Esophagus squamous epithelium (tissue), 5 donors: ENCODE measurements around the gene GALNT2. TPM values are rescaled to one million over a fixed set of nuclear protein-coding genes. Genes with fewer than 3 reads are reported as not detected.

Experiments
- DNase-seq: peaks from one replicate; lab custom pipeline; 2025; lab: John Stamatoyannopoulos, UW
- H3K27ac ChIP-seq, 4 donors: fragments of 200-600 bp; sonication (generic); one replicate each; pipeline ENCODE4 v1.5.1; 2016 to 2019; ENCODE audit warnings: mild to moderate bottlenecking in 1 of 4
- H3K27me3 ChIP-seq, 4 donors: fragments of 200-600 bp; sonication (generic); 1 replicate in 3 of 4; 2 replicates in 1 of 4; pipeline versions ENCODE4 v1.5.1 to v1.6.0; 2017 to 2021; ENCODE audit warnings: antibody characterized with exemption in 1 of 4
- H3K36me3 ChIP-seq, 3 donors: fragments of 200-600 bp; sonication (generic); one replicate each; pipeline ENCODE4 v1.5.1; 2016 to 2019
- H3K4me1 ChIP-seq, 3 donors: fragments of 200-600 bp; sonication (generic); one replicate each; pipeline ENCODE4 v1.5.1; 2017 to 2019
- H3K4me3 ChIP-seq, 4 donors: fragments of 200-600 bp; sonication (generic); 1 replicate in 3 of 4; 2 replicates in 1 of 4; pipeline ENCODE4 v1.5.1; 2016 to 2019; ENCODE audit warnings: mild to moderate bottlenecking in 2 of 4, moderate library complexity in 1 of 4
- H3K9me3 ChIP-seq, 3 donors: fragments of 200-600 bp; sonication (generic); one replicate each; pipeline ENCODE4 v1.5.1; 2016 to 2019
- CTCF ChIP-seq, 6 experiments: fragments of 450-650 bp in 4 of 6; fragments of 200-600 bp in 2 of 6; sonication (generic) in 2 of 6; IDR thresholded peaks; one replicate each; pipeline ENCODE4 v1.5.1; 2016 to 2019; ENCODE audit warnings: antibody characterized with exemption in 6 of 6, mild to moderate bottlenecking in 4 of 6, moderate library complexity in 4 of 6
- POLR2A ChIP-seq, 4 donors: fragments of 450-650 bp; IDR thresholded peaks; one replicate each; pipeline ENCODE4 v1.6.1; 2017; ENCODE audit warnings: antibody characterized with exemption in 4 of 4, mild to moderate bottlenecking in 4 of 4, moderate library complexity in 3 of 4
- WGBS, 2 donors: methylation state at CpG; one replicate each; pipeline ENCODE4 v1.1.5; 2018; 5-methylcytosine and 5-hydroxymethylcytosine counted together
- intact Hi-C: fragments of 100-400 bp; cut with DNase I; formaldehyde crosslinking; loops from one replicate; pipeline ENCODE4 v1.15.0; 2022
- total RNA-seq, 4 donors: library from RNA; depleted of rRNA; stranded (reverse); fragments of >200 nt; gene quantifications; one replicate each; pipeline ENCODE4 v1.1.0, GENCODE V29; 2016
- donor health status: DM: yes; HTN: yes; CAD: no.

Gene GALNT2
- total RNA-seq, 4 donors from 2014 or later, result 25.8 to 36.2 (median 31.0) TPM

DNA sequence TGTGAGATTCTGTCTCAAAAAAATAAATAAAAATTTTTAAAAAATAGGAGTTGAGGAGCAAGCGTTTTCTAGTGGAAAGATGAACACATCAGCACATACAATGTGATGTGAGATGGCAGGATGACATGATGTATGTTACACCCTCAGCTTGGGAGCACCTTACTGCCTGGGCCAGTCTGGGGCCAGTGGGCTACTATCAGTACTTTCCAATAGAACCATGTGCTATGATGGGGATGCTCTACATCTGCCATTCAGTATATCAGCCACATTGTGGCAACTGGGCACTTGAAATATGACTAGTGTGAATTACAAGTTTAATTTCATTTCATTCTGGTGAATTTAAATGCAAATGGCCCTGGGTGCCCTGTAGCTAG lies 203.1 kb downstream of the GALNT2 start:
- peaks cover 0 to 49% (median 7%) of the 10 kb centered on the region in 3 donors for H3K4me1 ChIP-seq
- DNase-seq, result no peak
- no peak for TF ChIP-seq CTCF (IDR thresholded peaks at IDR 0.05)
- TF ChIP-seq POLR2A (IDR thresholded peaks at IDR 0.05), result no peak
- no peak overlapping the region for H3K4me3 ChIP-seq
- peaks cover 5 to 72% (median 6%) of the 10 kb centered on the region in 3 donors for H3K36me3 ChIP-seq
- H3K27me3 ChIP-seq, result no peaks in the 10 kb centered on the region
- H3K27ac ChIP-seq, result peak overlapping the region in 2 of 4 donors; percentile 64
- H3K9me3 ChIP-seq, result no peaks in the 10 kb centered on the region
- 94 to 100% methylated on average over 1 of the region's 1 CpG for WGBS, 2 donors
- intact Hi-C loops, result no loop called here

- Histone ChIP-seq H3K4me3 (no peak overlapping the region), H3K4me1 (peaks cover 0 to 49% (median 7%) of the 10 kb centered on the region in 3 donors), H3K36me3 (peaks cover 0 to 72% (median 6%) of the 10 kb centered on the region in 3 donors), H3K27ac (peak overlapping the region in 2 of 4 donors; percentile 64), H3K27me3 (no peaks in the 10 kb centered on the region), H3K9me3 (no peaks in the 10 kb centered on the region)
- intact Hi-C loops, result no loop called here
- WGBS, 2 donors, result 58 to 60% methylated on average over 14 of the region's 14 CpGs
- TF ChIP-seq POLR2A (IDR thresholded peaks at IDR 0.05) (no peak), CTCF (IDR thresholded peaks at IDR 0.05) (no peak)
- DNase-seq, result no peak
These were observed 203.7 kb downstream of the GALNT2 start for GRCh38 chr1:230270559-230271281.

- intact Hi-C loops, result no loop called here
- Histone ChIP-seq H3K9me3 (no peaks in the 10 kb centered on the region), H3K27me3 (no peaks in the 10 kb centered on the region), H3K4me3 (no peak overlapping the region), H3K4me1 (peaks cover 0 to 49% (median 7%) of the 10 kb centered on the region in 3 donors), H3K27ac (peak overlapping the region in 2 of 4 donors; percentile 64), H3K36me3 (peaks cover 0 to 72% (median 6%) of the 10 kb centered on the region in 3 donors)
- no peak for DNase-seq
- TF ChIP-seq CTCF (IDR thresholded peaks at IDR 0.05) (no peak), POLR2A (IDR thresholded peaks at IDR 0.05) (no peak)
- WGBS, 2 donors, result 87 to 94% methylated on average over 17 to 18 of the region's 20 CpGs
These were observed 204.4 kb downstream of the GALNT2 start for GRCh38 chr1:230271300-230272035.

GRCh38 chr1:230272557-230272956 lies 205.5 kb downstream of the GALNT2 start:
- H3K27me3 ChIP-seq, result no peaks in the 10 kb centered on the region
- peaks cover 0 to 72% (median 6%) of the 10 kb centered on the region in 3 donors for H3K36me3 ChIP-seq
- intact Hi-C loops, result no loop called here
- WGBS, 2 donors, result 91 to 93% methylated on average over 4 of the region's 9 CpGs
- no peak overlapping the region for H3K4me3 ChIP-seq
- DNase-seq, result no peak
- TF ChIP-seq POLR2A (IDR thresholded peaks at IDR 0.05), result no peak
- TF ChIP-seq CTCF (IDR thresholded peaks at IDR 0.05), result no peak
- H3K27ac ChIP-seq, result no peak overlapping the region
- H3K4me1 ChIP-seq, result peaks cover 0 to 49% (median 7%) of the 10 kb centered on the region in 3 donors
- H3K9me3 ChIP-seq, result no peaks in the 10 kb centered on the region
